ENCODE results near the gene RPTOR.

The RPTOR gene

GRCh38 chr17:80509311-80509710 lies 35.3 kb upstream of the RPTOR start:
- DNase-seq (ENCODE audit: low read depth) = no peak
- no peak for TF ChIP-seq CTCF (IDR thresholded peaks at IDR 0.05; ENCODE audit: control insufficient read depth, insufficient read depth, low read depth, low read length, missing control alignments)
- no peak overlapping the region for H3K4me3 ChIP-seq (ENCODE audit: control insufficient read depth, low read depth, low read length)

GRCh38 chr17:80510132-80510531 lies 34.5 kb upstream of the RPTOR start:
- no peak overlapping the region for H3K4me3 ChIP-seq (ENCODE audit: control insufficient read depth, low read depth, low read length)
- TF ChIP-seq CTCF (IDR thresholded peaks at IDR 0.05; ENCODE audit: control insufficient read depth, insufficient read depth, low read depth, low read length, missing control alignments) = no peak
- DNase-seq (ENCODE audit: low read depth) = no peak

- DNase-seq (ENCODE audit: low read depth) = no peak
- H3K4me3 ChIP-seq (ENCODE audit: control insufficient read depth, low read depth, low read length) = no peak overlapping the region
- no peak for TF ChIP-seq CTCF (IDR thresholded peaks at IDR 0.05; ENCODE audit: control insufficient read depth, insufficient read depth, low read depth, low read length, missing control alignments)
These were observed 33.9 kb upstream of the RPTOR start for GRCh38 chr17:80510772-80511171.

- DNase-seq (ENCODE audit: low read depth) = no peak
- no peak overlapping the region for H3K4me3 ChIP-seq (ENCODE audit: control insufficient read depth, low read depth, low read length)
- no peak for TF ChIP-seq CTCF (IDR thresholded peaks at IDR 0.05; ENCODE audit: control insufficient read depth, insufficient read depth, low read depth, low read length, missing control alignments)
These were observed 33.1 kb upstream of the RPTOR start for GRCh38 chr17:80511222-80512180.

GRCh38 chr17:80512233-80512632 lies 32.4 kb upstream of the RPTOR start:
- DNase-seq (ENCODE audit: low read depth) = no peak
- TF ChIP-seq CTCF (IDR thresholded peaks at IDR 0.05; ENCODE audit: control insufficient read depth, insufficient read depth, low read depth, low read length, missing control alignments) = no peak
- no peak overlapping the region for H3K4me3 ChIP-seq (ENCODE audit: control insufficient read depth, low read depth, low read length)

- DNase-seq (ENCODE audit: low read depth) = no peak
- no peak overlapping the region for H3K4me3 ChIP-seq (ENCODE audit: control insufficient read depth, low read depth, low read length)
- TF ChIP-seq CTCF (IDR thresholded peaks at IDR 0.05; ENCODE audit: control insufficient read depth, insufficient read depth, low read depth, low read length, missing control alignments) = no peak
These were observed 31.4 kb upstream of the RPTOR start for GRCh38 chr17:80513201-80513600.
